ENCODE measurements around the gene TATDN2. TPM values are rescaled to one million over a fixed set of nuclear protein-coding genes. Genes with fewer than 3 reads are reported as not detected.

TATDN2 gene
- total and polyA plus RNA-seq, 2 donors (not counting 3 experiments of a cell fraction or from before 2014, with no cell fraction given), result 10.7 to 26.8 TPM

DNA sequence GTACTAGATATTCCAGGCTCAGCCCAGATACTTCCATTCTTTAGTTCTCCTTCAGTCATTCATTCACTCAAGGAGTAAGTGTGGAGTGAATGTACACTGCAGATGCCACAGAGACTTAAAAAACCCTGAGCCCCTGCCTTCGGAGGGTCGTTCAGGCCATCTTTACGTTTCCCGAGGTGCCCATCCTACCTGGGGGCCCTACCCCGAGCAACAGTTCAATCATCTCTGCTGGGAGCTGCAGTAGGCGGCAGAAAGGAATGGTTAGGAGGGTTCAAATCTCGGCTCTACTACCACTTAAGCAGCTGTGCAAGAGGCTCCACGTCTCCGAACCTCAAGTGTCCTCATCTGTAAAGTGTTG is 72.0 kb downstream of the TATDN2 start:
- peak overlapping the region; percentile 94 for H3K4me2 ChIP-seq (ENCODE audit: insufficient read depth, low read length)
- no peaks in the 10 kb centered on the region for H3K9me1 ChIP-seq (replicated peaks; ENCODE audit: control insufficient read depth, extremely low read depth, insufficient read depth, low read length)
- H4K20me1 ChIP-seq (replicated peaks; ENCODE audit: control insufficient read depth, extremely low read depth, insufficient read depth, low read length), result no peaks in the 10 kb centered on the region
- no TSS peak for BruUV-seq (replicated peaks)
- ChIA-PET CTCF (interaction anchor here (0.6 to 2.8 kb wide), 7 partner anchors 11 to 604 kb away, joined by 3 to 12 read pairs (median 8); partner anchors contain the start of gene TATDN2), POLR2A (interaction anchor here (1.6 to 2.2 kb wide), 2 partner anchors 11 to 304 kb away, joined by 4 to 8 read pairs; no protein-coding TSS in a partner anchor)
- peak; percentile 42 for FAIRE-seq
- peak overlapping the region; percentile 84 for H3K27ac ChIP-seq (ENCODE audit: insufficient read depth, low read depth, low read length)
- no peak for TF ChIP-seq MAX (IDR thresholded peaks at IDR 0.05; ENCODE audit: insufficient read depth, insufficient read length)
- H3K27me3 ChIP-seq (ENCODE audit: control insufficient read depth in 2 of 2, insufficient read depth in 2 of 2, low read length in 2 of 2), result peaks cover 0 to 2% of the 10 kb centered on the region in 2 experiments
- H3K9me3 ChIP-seq (replicated peaks; ENCODE audit: control insufficient read depth, insufficient read depth, low read length), result no peaks in the 10 kb centered on the region
- no peak overlapping the region for H2AFZ ChIP-seq (ENCODE audit: low read depth, low read length)
- intact Hi-C loops (cut with micrococcal nuclease), result loop anchor here (2.0 to 5.0 kb wide), 3 partner anchors 333 to 478 kb away; partner anchors contain the start of genes EMC3 and RPUSD3
- H3K4me3 ChIP-seq (replicated peaks in 1 of 3; ENCODE audit: insufficient read depth in 1 of 3, low read depth in 1 of 3, low read length in 3 of 3), result peak overlapping the region; percentile 84 to 99 (median 85)
- H3K79me2 ChIP-seq (ENCODE audit: control insufficient read depth, insufficient read depth, low read length), result peaks cover 41% of the 10 kb centered on the region
- peak overlapping the region; percentile 98 for H3K9ac ChIP-seq (replicated peaks; ENCODE audit: extremely low read depth, insufficient read depth, low read length)
- dilution Hi-C loops (cut with MboI; ENCODE audit: extremely low pct_ligation_motif_present, low sequenced_read_pairs), result no loop called here
- H3K36me3 ChIP-seq (ENCODE audit: control insufficient read depth in 2 of 2, extremely low read depth in 1 of 2, insufficient read depth in 2 of 2, low read length in 2 of 2), result peaks cover 12 to 27% of the 10 kb centered on the region in 2 experiments
- no peak for DNase-seq (ENCODE audit: low read depth, low spot score)
- peaks cover 25% of the 10 kb centered on the region for H3K4me1 ChIP-seq (ENCODE audit: control insufficient read depth, extremely low read depth, insufficient read depth, low read length)

- Histone ChIP-seq H3K36me3 (ENCODE audit: control insufficient read depth in 2 of 2, extremely low read depth in 1 of 2, insufficient read depth in 2 of 2, low read length in 2 of 2) (peaks cover 10 to 17% of the 10 kb centered on the region in 2 experiments), H3K9me3 (replicated peaks; ENCODE audit: control insufficient read depth, insufficient read depth, low read length) (no peaks in the 10 kb centered on the region), H3K4me2 (ENCODE audit: insufficient read depth, low read length) (no peak overlapping the region), H3K4me1 (ENCODE audit: control insufficient read depth, extremely low read depth, insufficient read depth, low read length) (peaks cover 25% of the 10 kb centered on the region), H3K27ac (ENCODE audit: insufficient read depth, low read depth, low read length) (no peak overlapping the region), H3K9me1 (replicated peaks; ENCODE audit: control insufficient read depth, extremely low read depth, insufficient read depth, low read length) (no peaks in the 10 kb centered on the region), H4K20me1 (replicated peaks; ENCODE audit: control insufficient read depth, extremely low read depth, insufficient read depth, low read length) (no peaks in the 10 kb centered on the region), H3K9ac (replicated peaks; ENCODE audit: extremely low read depth, insufficient read depth, low read length) (no peak overlapping the region), H2AFZ (ENCODE audit: low read depth, low read length) (no peak overlapping the region), H3K27me3 (ENCODE audit: control insufficient read depth in 2 of 2, insufficient read depth in 2 of 2, low read length in 2 of 2) (peaks cover 8 to 12% of the 10 kb centered on the region in 2 experiments), H3K4me3 (replicated peaks in 1 of 3; ENCODE audit: insufficient read depth in 1 of 3, low read depth in 1 of 3, low read length in 3 of 3) (no peak overlapping the region), H3K79me2 (ENCODE audit: control insufficient read depth, insufficient read depth, low read length) (peaks cover 35% of the 10 kb centered on the region)
- no TSS peak for BruUV-seq (replicated peaks)
- DNase-seq (ENCODE audit: low read depth, low spot score) (no peak), FAIRE-seq (no peak)
- POLR2A ChIA-PET, result interaction anchor here (1.6 to 2.2 kb wide), 2 partner anchors 12 to 306 kb away, joined by 4 to 8 read pairs; no protein-coding TSS in a partner anchor
- TF ChIP-seq JUN (IDR thresholded peaks at IDR 0.05; ENCODE audit: borderline replicate concordance, insufficient read depth, insufficient read length, low read depth) (no peak), EZH2 (IDR thresholded peaks at IDR 0.05; ENCODE audit: borderline replicate concordance, low read depth, low read length, severe bottlenecking) (no peak), MAX (IDR thresholded peaks at IDR 0.05; ENCODE audit: insufficient read depth, insufficient read length) (no peak)
- CTCF ChIA-PET, result interaction anchor here (0.7 to 2.8 kb wide), 19 partner anchors 9 to 985 kb away, joined by 3 to 14 read pairs (median 5); partner anchors contain the start of gene CRELD1
- dilution Hi-C loops (cut with MboI; ENCODE audit: extremely low pct_ligation_motif_present, low sequenced_read_pairs), result no loop called here
- intact Hi-C loops (cut with micrococcal nuclease), result loop anchor here (1.0 to 5.0 kb wide), 5 partner anchors 12 to 479 kb away; partner anchors contain the start of genes CRELD1, EMC3 and RPUSD3
These were observed 73.5 kb downstream of the TATDN2 start for GRCh38 chr3:10321630-10322351.
